Measurements from ENCODE around the gene SLC1A6.
"Not testable (repeated sequence)": the region's sequence is repeated elsewhere in the genome, so short reads cannot be mapped to it uniquely, and the experiment has no call there.

SLC1A6 gene

DNA sequence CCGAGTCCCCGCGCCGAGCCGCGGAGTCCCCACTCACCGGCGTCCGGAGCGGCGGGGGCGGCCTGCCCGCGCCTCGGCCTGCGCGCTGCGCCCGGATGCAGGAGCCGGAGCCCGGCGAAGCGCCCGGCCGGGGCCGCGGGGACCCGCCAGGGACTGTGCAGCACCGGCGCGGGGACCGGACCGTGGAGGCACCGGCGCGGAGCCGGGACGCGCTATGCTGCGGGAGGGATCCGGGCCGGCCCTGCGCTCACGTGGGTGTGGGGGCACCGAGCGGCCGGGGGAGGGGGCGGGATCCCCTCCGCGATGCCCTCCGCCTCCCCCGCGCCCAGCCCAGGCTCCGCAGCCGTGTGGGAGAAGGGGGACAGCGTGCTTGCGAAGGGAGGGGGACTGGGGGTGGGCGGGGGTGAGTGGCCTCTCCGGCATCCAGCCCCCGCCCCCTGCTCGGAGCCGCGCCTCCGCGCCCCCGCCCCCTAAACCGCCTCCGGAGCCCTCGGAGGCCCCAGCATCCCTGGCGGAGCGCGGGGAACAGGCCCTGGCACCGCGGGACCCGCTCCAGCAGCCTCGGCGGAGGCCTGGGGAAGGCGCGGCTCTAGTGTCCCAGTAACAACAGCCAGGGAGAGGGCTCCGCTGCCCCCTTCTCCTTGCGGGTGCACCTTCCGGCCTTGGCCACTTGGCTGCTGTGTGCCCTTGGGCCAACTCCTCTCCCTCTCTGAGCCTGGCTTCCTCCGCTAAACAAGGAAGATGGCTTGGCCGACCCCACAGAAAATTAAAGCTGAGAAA lies at the start of gene SLC1A6:
Gene SLC1A6, minus strand, starts transcription at position 389 of the 780 bp plus-strand sequence. CDS start 6,954 bp downstream, outside the sequence.
- TF ChIP-seq CTCF (IDR thresholded peaks at IDR 0.05; ENCODE audit: extremely low read depth, missing control alignments), result no peak
- DNase-seq (ENCODE audit: low spot score), result no peak

DNA sequence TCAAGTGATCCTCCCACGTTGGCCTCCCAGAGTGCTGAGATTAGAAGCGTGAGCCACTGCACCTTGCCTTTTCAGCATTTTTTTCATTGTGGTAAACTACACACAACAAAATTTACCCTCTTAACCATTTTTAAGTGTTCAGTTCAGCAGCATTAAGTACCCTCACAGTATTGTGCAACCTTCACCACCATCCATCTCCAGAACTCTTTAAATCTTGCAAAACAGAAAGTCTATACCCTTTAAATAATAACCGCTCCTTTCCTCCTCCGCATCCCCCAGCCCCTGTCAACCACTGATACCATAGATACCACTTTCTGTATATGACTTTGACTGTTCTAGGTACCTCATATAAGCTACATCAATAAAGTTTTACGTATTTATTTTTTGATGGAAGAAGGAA lies 48.8 kb upstream of the SLC1A6 start:
- DNase-seq (ENCODE audit: low spot score), result no peak
- TF ChIP-seq CTCF (IDR thresholded peaks at IDR 0.05; ENCODE audit: extremely low read depth, missing control alignments), result no peak

DNA sequence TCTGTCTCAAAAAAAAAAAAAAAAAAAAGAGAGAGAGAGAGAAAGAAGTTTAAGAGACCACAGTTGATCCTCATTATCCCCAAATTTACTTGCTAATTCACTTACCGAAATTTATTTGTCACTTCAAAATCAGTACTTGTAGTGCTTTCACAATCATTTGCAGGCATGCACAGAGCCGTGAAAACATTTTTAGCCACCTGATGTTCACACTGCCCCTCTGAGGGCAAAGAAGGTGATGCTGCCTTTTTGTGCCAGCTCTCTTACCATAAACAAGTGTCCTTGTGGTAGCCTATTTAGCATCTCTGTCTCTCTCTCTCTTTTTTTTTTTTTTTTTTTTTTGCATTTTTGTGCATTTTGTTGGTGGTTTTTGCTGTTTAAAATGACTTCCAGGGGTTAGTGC lies 45.6 kb upstream of the SLC1A6 start:
- DNase-seq (ENCODE audit: low spot score), result peak; percentile 47
- no peak for TF ChIP-seq CTCF (IDR thresholded peaks at IDR 0.05; ENCODE audit: extremely low read depth, missing control alignments)

- TF ChIP-seq CTCF (IDR thresholded peaks at IDR 0.05; ENCODE audit: extremely low read depth, missing control alignments), result no peak
- no peak for DNase-seq (ENCODE audit: low spot score)
Observed at GRCh38 chr19:15022752-15023151, 43.1 kb upstream of the SLC1A6 start.

GRCh38 chr19:15021286-15022007 lies 41.8 kb upstream of the SLC1A6 start:
- no peak for DNase-seq (ENCODE audit: low spot score)
- no peak for TF ChIP-seq CTCF (IDR thresholded peaks at IDR 0.05; ENCODE audit: extremely low read depth, missing control alignments)

DNA sequence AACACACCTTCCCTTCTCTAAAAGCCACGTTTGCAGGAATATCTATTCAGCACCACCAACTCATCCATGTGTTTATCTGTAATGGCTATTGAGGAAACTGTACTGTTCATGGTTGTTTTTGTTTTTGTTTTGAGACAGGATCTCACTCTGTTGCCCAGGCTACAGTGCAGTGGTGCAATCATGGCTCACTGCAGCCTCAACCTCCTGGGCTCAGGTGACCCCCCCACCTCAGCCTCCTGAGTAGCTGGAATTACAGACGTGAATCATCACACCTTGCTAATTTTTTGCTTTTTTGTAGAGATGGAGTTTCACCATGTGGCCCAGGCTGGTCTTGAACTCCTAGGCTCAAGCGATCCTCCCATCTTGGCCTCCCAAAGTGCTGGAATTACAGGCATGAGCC lies 39.2 kb upstream of the SLC1A6 start:
- DNase-seq (ENCODE audit: low spot score), result not testable (repeated sequence)

GRCh38 chr19:15015946-15016542 lies 36.4 kb upstream of the SLC1A6 start:
- no peak for TF ChIP-seq CTCF (IDR thresholded peaks at IDR 0.05; ENCODE audit: extremely low read depth, missing control alignments)
- DNase-seq (ENCODE audit: low spot score), result peak; percentile 53

Data from GM20000 (cell line).